ENCODE results near the gene NAPSA.

Gene NAPSA

GRCh38 chr19:50318438-50318837 lies 47.0 kb downstream of the NAPSA start:
- DNase-seq (ENCODE audit: low read depth in 1 of 2, low spot score in 1 of 2): no peak

GRCh38 chr19:50317115-50317514 lies 48.3 kb downstream of the NAPSA start:
- no peak for DNase-seq (ENCODE audit: low read depth in 1 of 2, low spot score in 1 of 2)

- DNase-seq (ENCODE audit: low read depth in 1 of 2, low spot score in 1 of 2): no peak
Measured at GRCh38 chr19:50315773-50316448, 49.5 kb downstream of the NAPSA start.

GRCh38 chr19:50314724-50315708 lies 50.4 kb downstream of the NAPSA start:
- DNase-seq (ENCODE audit: low read depth in 1 of 2, low spot score in 1 of 2): no peak

- no peak for DNase-seq (ENCODE audit: low read depth in 1 of 2, low spot score in 1 of 2)
Measured at GRCh38 chr19:50313812-50314536, 51.5 kb downstream of the NAPSA start.

GRCh38 chr19:50312967-50313811 lies 52.2 kb downstream of the NAPSA start:
- DNase-seq (ENCODE audit: low read depth in 1 of 2, low spot score in 1 of 2): no peak

GRCh38 chr19:50311723-50312635 lies 53.5 kb downstream of the NAPSA start:
- DNase-seq (ENCODE audit: low read depth in 1 of 2, low spot score in 1 of 2): no peak

- no peak for DNase-seq (ENCODE audit: low read depth in 1 of 2, low spot score in 1 of 2)
Measured at GRCh38 chr19:50310759-50311465, 54.5 kb downstream of the NAPSA start.

GRCh38 chr19:50309396-50310125 lies 55.9 kb downstream of the NAPSA start:
- DNase-seq (ENCODE audit: low read depth in 1 of 2, low spot score in 1 of 2): no peak

- no peak for DNase-seq (ENCODE audit: low read depth in 1 of 2, low spot score in 1 of 2)
Measured at GRCh38 chr19:50308991-50309390, 56.4 kb downstream of the NAPSA start.

Measured in activated CD4-positive, alpha-beta T cell treated with anti-CD3 and anti-CD28 coated beads, Interleukin-2, amount 50 U/mL, for 24 hours (primary cell).